Measurements from ENCODE around the gene BZW1.

DNA sequence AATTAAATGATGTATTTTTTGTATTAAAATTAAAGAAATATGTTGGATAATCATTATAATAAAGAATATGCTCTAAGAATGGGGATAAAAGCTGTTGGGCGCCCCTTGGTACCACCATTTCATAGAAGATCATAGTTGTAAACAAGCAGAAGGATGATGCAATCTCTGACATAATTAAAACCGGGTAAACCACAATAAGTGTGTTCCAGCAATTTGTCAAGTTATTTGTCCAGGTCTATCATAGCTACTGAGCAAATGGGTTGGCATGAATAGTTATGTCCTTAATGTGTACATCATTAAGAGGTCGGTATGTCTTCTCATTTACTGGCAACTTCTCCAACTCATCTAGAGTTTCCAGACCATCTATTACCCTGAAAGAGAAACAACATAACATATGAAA is 59.4 kb downstream of the BZW1 start:
- TF ChIP-seq, protein P1, sequence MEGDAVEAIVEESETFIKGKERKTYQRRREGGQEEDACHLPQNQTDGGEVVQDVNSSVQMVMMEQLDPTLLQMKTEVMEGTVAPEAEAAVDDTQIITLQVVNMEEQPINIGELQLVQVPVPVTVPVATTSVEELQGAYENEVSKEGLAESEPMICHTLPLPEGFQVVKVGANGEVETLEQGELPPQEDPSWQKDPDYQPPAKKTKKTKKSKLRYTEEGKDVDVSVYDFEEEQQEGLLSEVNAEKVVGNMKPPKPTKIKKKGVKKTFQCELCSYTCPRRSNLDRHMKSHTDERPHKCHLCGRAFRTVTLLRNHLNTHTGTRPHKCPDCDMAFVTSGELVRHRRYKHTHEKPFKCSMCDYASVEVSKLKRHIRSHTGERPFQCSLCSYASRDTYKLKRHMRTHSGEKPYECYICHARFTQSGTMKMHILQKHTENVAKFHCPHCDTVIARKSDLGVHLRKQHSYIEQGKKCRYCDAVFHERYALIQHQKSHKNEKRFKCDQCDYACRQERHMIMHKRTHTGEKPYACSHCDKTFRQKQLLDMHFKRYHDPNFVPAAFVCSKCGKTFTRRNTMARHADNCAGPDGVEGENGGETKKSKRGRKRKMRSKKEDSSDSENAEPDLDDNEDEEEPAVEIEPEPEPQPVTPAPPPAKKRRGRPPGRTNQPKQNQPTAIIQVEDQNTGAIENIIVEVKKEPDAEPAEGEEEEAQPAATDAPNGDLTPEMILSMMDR (IDR thresholded peaks at IDR 0.05; ENCODE audit: low read depth, low read length) = no peak
- no peak for TF ChIP-seq MAX (IDR thresholded peaks at IDR 0.05; ENCODE audit: low read depth, low read length)

Data from NB4 (cell line).